LNCaP clone FGC (cell line): ENCODE data around the gene XRCC4.

ENCODE experiments used
- DNase-seq: peaks from one replicate; pipeline ENCODE4 v3.0.0-alpha.2; 2011; ENCODE audit warnings: low read depth
- H3K4me3 ChIP-seq: 2 replicates; pipeline ENCODE4 v1.5.1; 2011; ENCODE audit warnings: mild to moderate bottlenecking, low read depth, low read length, control low read depth
- TF ChIP-seq, protein P1 (sequence below): IDR thresholded peaks from 2 replicates; pipeline ENCODE4 v1.5.1; 2012; ENCODE audit warnings: mild to moderate bottlenecking; ENCODE audit not compliant: control insufficient read depth, insufficient read depth; ENCODE audit errors: extremely low read depth

XRCC4 gene

DNA sequence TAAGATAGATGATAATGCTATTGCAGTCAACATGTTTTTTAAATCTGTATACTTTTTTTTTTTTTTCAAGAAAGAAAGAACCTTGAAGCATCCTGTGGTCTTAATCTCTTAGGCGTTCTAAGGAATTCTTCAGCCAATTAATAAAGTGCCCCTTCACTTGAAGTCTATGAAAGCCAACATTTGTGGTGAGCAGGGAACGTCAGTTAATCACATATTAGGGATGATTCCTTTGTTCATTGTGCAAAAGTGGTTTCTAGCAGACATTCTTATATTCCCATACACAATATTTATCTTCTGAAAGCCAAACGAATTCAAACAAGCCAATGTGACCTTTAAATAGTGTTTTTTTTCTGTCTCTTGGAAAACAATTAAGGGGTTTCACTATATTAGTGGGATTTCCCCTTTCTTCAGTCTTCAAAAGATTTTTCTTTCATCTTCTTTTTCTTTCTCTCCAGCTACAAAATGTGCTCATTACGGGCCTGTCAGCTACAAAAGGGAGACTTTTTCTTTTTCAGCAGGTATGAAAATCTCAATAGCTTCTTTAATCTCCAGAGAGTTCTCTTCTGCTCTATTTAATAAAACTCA lies 40.3 kb upstream of the XRCC4 start:
- TF ChIP-seq, protein P1, sequence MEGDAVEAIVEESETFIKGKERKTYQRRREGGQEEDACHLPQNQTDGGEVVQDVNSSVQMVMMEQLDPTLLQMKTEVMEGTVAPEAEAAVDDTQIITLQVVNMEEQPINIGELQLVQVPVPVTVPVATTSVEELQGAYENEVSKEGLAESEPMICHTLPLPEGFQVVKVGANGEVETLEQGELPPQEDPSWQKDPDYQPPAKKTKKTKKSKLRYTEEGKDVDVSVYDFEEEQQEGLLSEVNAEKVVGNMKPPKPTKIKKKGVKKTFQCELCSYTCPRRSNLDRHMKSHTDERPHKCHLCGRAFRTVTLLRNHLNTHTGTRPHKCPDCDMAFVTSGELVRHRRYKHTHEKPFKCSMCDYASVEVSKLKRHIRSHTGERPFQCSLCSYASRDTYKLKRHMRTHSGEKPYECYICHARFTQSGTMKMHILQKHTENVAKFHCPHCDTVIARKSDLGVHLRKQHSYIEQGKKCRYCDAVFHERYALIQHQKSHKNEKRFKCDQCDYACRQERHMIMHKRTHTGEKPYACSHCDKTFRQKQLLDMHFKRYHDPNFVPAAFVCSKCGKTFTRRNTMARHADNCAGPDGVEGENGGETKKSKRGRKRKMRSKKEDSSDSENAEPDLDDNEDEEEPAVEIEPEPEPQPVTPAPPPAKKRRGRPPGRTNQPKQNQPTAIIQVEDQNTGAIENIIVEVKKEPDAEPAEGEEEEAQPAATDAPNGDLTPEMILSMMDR, result no peak
- no peak for DNase-seq
- no peak overlapping the region for H3K4me3 ChIP-seq

DNA sequence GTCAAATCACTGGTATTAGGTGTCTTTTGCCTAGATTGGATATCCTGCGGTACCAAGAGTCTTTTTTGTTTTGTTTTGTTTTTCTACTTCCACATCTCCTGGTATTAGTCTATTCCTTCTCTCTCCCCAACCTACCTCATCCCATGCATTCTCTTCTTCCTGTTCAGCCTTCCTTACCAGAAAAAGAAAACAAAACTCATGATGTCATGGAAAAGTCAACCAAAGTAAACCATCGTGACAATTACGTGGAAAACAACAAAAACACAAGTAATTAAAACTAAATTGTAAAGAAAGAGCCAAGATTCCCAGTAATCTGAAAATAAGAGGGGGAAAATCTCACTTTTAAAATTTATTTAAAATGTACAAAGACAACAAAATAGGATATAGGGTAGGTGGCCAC lies 38.4 kb upstream of the XRCC4 start:
- H3K4me3 ChIP-seq, result no peak overlapping the region
- DNase-seq, result no peak
- TF ChIP-seq, protein P1, result no peak

DNA sequence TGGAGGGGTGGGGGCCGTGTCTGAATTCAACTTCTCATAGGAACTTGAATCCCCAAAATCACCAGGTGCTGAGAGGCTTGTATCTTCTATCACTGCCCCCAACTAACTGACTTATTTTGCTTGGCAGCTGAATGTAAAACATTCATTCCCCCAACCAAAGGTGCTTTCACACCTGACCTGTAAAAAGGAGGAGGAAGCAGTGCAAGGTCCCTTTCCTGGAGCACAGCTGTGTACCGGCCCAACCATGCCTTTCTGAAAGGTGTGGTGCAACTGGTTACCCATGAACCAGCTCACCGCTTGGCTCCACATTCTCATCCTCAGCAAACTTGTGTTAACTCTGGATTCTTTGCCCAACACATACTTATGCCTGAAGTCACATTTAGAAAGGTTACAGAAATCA lies 34.8 kb upstream of the XRCC4 start:
- no peak for DNase-seq
- TF ChIP-seq, protein P1, result no peak
- no peak overlapping the region for H3K4me3 ChIP-seq

DNA sequence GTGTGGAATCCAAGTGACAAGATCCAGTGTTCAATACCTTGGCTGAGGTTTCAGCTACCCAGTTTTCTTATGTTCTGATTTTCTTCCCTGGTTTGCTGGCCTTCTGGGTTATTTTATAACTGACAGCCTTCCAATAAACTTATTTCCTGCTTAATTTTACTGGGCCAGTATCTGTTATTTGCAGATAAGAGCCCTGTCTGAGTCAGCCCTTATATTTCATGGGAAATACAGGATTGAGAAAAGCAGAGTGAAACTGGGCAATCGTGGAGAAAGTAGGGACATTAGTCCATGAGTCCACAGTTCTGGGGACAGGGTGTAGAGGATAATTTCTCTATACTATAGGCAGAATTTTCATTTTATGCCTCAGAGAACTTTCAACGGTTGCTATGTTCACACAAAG lies 32.4 kb upstream of the XRCC4 start:
- TF ChIP-seq, protein P1, result no peak
- no peak for DNase-seq
- H3K4me3 ChIP-seq, result no peak overlapping the region

DNA sequence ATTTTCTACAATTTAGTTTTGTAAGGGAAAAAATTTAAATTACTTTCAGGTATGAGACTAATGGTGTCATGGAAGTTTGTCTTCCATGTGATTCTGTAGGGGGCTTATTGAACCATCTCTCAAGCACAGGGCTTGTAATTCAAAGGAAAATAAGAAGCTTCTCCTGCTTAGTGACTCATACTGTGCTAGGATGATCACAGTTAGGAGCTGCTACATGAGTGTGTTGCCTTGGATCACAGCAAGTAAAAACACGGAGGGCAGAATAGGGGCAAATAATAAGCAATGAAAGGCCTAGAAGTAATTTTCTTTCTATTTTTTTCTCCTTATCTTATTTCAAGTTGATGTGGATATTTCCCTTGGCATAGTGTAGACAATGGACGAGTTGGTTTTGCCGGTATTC lies 29.1 kb upstream of the XRCC4 start:
- H3K4me3 ChIP-seq, result no peak overlapping the region
- TF ChIP-seq, protein P1, result no peak
- DNase-seq, result no peak

DNA sequence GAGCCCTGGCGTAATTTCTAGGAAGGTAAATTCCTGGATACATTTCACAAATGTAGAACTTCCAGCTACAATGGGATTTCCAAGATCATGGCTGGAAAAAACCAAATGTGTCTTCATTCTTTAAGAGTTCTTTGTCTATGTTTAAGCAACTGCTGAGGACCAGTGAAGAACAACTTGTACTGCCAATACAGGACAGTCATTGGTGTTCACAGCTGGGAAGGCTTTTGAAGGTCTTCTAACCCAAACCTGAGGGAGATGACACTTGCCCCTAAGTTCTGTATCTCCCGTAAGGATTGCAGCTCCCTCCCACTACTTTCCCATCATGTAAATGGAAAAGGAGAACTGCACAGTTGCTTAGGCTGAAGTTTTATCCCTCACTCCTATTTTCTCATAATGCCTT lies 28.5 kb upstream of the XRCC4 start:
- no peak for DNase-seq
- TF ChIP-seq, protein P1, result no peak
- H3K4me3 ChIP-seq, result no peak overlapping the region

DNA sequence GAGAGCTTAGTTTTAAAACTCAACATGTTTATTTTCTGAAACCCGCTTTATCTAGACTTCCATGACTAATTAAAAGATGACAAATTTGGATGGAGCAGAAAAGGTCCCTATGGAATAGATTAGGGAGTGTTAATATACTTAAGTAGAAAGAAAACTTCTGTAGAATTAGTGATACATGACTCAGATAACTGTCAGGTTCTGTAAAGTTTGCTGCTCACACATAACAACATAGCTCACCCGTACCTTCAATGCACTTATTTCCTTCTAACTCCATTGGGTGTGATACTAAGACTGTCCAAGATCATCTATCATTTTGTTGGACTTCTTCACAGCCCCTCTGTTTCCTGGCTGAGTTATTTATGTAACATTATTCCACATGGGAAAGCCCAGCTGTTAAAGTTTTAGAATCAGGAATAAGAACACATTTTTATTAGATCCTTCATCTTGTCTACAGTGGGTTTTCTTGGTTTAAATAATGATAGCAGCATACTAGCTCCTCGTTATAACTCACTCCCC lies 27.9 kb upstream of the XRCC4 start:
- DNase-seq, result no peak
- H3K4me3 ChIP-seq, result no peak overlapping the region
- TF ChIP-seq, protein P1, result no peak
